K562 (cell line): Measurements from ENCODE around the gene LXN. TPM values are rescaled to one million over a fixed set of nuclear protein-coding genes. Genes with fewer than 3 reads are reported as not detected.

ENCODE experiments used
- BDP1 ChIP-seq: IDR thresholded peaks from 3 replicates; pipeline ENCODE4 v1.6.1; 2011; ENCODE audit not compliant: insufficient read length, insufficient read depth
- CCAR2 ChIP-seq: fragments of 200-400 bp; formaldehyde crosslinking; IDR thresholded peaks from 2 replicates; pipeline ENCODE4 v1.6.1; 2017; ENCODE audit warnings: mild to moderate bottlenecking, low read depth, low read length
- ESRRB ChIP-seq: fragments of 250-450 bp; sonication (Bioruptor Pico); IDR thresholded peaks from 2 replicates; pipeline ENCODE4 v1.5.0; 2020; ENCODE audit warnings: mild to moderate bottlenecking, moderate library complexity, borderline replicate concordance
- ETV1 ChIP-seq: fragments of 450-650 bp; conservative IDR thresholded peaks from 2 replicates; pipeline ENCODE4 v1.6.1; 2016; ENCODE audit warnings: missing genetic modification characterization, control low read depth, low read depth, missing compliant biosample characterization
- HDAC2 ChIP-seq: fragments of 450-650 bp; IDR thresholded peaks from 2 replicates; pipeline ENCODE4 v1.6.1; 2016; ENCODE audit warnings: mild to moderate bottlenecking
- NR2C2 ChIP-seq, 2 experiments: fragments of 200-800 bp in 1 of 2; sonication (Bioruptor generic) in 1 of 2; sonication (generic) in 1 of 2; formaldehyde crosslinking in 1 of 2; IDR thresholded peaks; 2 replicates each; pipeline versions ENCODE4 v1.6.1 to v1.8.0; 2016 to 2022; ENCODE audit warnings: mild to moderate bottlenecking in 1 of 2, missing compliant biosample characterization in 1 of 2, missing genetic modification characterization in 1 of 2, missing genetic modification reagents in 1 of 2
- POLR2AphosphoS2 ChIP-seq: IDR thresholded peaks from 2 replicates; pipeline ENCODE4 v1.6.1; 2012; ENCODE audit warnings: low read length, improper control_type of control experiment
- POLR2AphosphoS5 ChIP-seq: IDR thresholded peaks from 2 replicates; pipeline ENCODE4 v1.6.1; 2011; ENCODE audit warnings: mild to moderate bottlenecking, low read depth, low read length, moderate library complexity; ENCODE audit not compliant: control insufficient read depth, insufficient read depth
- SOX6 ChIP-seq: fragments of 450-650 bp; IDR thresholded peaks from 2 replicates; pipeline ENCODE4 v1.6.1; 2014; ENCODE audit warnings: mild to moderate bottlenecking
- TSC22D4 ChIP-seq: fragments of 450-650 bp; IDR thresholded peaks from 2 replicates; pipeline ENCODE4 v1.6.1; 2016; ENCODE audit warnings: missing genetic modification characterization, missing biosample characterization, control low read depth
- YY1 ChIP-seq, 3 experiments: IDR thresholded peaks; 2 replicates each; pipeline ENCODE4 v1.6.1; 2011; ENCODE audit warnings: low read length in 2 of 3, mild to moderate bottlenecking in 2 of 3, moderate library complexity in 2 of 3, borderline replicate concordance in 1 of 3, control low read depth in 1 of 3, low read depth in 1 of 3; ENCODE audit not compliant: insufficient read depth in 3 of 3, insufficient replicate concordance in 2 of 3, control insufficient read depth in 1 of 3, insufficient read length in 1 of 3; ENCODE audit errors: extremely low read depth in 1 of 3
- polyA plus RNA-seq, 8 experiments: library from polyadenylated mRNA; depleted of rRNA in 4 of 8; stranded (reverse) in 5 of 8; unstranded in 3 of 8; fragments of >200 nt; fragmentation: Nextera tagmentation in 2 of 8; fragmentation: Illumina TruSeq in 1 of 8; extraction: Ambion mirVana in 2 of 8; extraction: Trizol in 1 of 8; gene quantifications; 2 replicates each; pipeline versions ENCODE4 v1.2.1 to v1.2.3, GENCODE V29; 2011 to 2014; ENCODE audit warnings: inconsistent platforms in 1 of 8, missing spikeins in 1 of 8
- total RNA-seq, 7 experiments: library from RNA; depleted of rRNA in 6 of 7; stranded (reverse); fragments of >200 nt in 6 of 7; fragmentation: Illumina TruSeq in 2 of 7; extraction: Trizol in 2 of 7; gene quantifications; 2 replicates each; pipeline versions ENCODE4 v1.2.1 to v1.2.3, GENCODE V29; 2011 to 2021; ENCODE audit warnings: low replicate concordance in 1 of 7
- TF ChIP-seq, protein P1 (sequence below): fragments of 450-650 bp; IDR thresholded peaks from 2 replicates; pipeline ENCODE4 v1.6.1; 2018; ENCODE audit not compliant: partially characterized antibody
- TF ChIP-seq, protein P2 (sequence below): fragments of 450-650 bp; formaldehyde crosslinking; IDR thresholded peaks from 2 replicates; pipeline ENCODE4 v1.4.0; 2020; ENCODE audit warnings: mild to moderate bottlenecking, moderate library complexity
- TF ChIP-seq, protein P3 (sequence below): sonication (generic); formaldehyde crosslinking; IDR thresholded peaks from 2 replicates; pipeline ENCODE4 v1.8.0; 2022; ENCODE audit warnings: mild to moderate bottlenecking, missing genetic modification reagents
- TF ChIP-seq, protein P4 (sequence below): fragments of 200-800 bp; sonication (Bioruptor generic); IDR thresholded peaks from 2 replicates; pipeline ENCODE4 v1.6.1; 2017; ENCODE audit warnings: missing genetic modification characterization, missing compliant biosample characterization
- TF ChIP-seq, protein P5 (sequence below): fragments of 450-650 bp; IDR thresholded peaks from 2 replicates; pipeline ENCODE4 v1.7.0; 2016; ENCODE audit warnings: borderline replicate concordance

Gene LXN
- total and polyA plus RNA-seq, 9 of the 15 experiments (the other 6 are each of a cell fraction or from before 2014, with no cell fraction given) = 0.08 to 0.13 TPM; not detected in 7

DNA sequence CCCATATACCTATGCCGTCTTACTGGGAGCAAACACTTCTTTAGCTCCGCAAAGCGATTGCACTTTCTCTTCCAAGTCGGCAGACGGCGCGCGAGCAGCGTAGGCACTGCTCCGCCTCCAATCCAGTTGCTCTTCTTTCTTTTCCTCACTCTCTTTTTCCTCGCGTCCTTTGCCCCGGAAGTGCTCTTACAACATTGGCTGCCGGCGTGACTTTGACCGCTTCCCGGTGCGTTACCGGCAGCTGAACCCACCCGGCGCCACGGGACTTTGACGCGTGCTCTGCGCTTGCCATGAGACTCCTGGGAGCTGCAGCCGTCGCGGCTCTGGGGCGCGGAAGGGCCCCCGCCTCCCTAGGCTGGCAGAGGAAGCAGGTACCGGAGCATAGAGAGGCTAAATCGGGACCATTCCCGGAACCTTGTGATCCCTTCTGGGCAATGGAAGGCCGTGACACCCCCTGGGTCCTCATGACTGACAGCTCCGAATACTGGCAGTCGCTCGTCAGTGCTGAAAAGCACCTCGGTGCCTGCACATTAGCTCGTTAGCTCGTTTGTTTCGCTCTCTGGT lies 28.0 kb downstream of the LXN start, which contains the start of gene GFM1 (continued):
- TF ChIP-seq, protein P1, sequence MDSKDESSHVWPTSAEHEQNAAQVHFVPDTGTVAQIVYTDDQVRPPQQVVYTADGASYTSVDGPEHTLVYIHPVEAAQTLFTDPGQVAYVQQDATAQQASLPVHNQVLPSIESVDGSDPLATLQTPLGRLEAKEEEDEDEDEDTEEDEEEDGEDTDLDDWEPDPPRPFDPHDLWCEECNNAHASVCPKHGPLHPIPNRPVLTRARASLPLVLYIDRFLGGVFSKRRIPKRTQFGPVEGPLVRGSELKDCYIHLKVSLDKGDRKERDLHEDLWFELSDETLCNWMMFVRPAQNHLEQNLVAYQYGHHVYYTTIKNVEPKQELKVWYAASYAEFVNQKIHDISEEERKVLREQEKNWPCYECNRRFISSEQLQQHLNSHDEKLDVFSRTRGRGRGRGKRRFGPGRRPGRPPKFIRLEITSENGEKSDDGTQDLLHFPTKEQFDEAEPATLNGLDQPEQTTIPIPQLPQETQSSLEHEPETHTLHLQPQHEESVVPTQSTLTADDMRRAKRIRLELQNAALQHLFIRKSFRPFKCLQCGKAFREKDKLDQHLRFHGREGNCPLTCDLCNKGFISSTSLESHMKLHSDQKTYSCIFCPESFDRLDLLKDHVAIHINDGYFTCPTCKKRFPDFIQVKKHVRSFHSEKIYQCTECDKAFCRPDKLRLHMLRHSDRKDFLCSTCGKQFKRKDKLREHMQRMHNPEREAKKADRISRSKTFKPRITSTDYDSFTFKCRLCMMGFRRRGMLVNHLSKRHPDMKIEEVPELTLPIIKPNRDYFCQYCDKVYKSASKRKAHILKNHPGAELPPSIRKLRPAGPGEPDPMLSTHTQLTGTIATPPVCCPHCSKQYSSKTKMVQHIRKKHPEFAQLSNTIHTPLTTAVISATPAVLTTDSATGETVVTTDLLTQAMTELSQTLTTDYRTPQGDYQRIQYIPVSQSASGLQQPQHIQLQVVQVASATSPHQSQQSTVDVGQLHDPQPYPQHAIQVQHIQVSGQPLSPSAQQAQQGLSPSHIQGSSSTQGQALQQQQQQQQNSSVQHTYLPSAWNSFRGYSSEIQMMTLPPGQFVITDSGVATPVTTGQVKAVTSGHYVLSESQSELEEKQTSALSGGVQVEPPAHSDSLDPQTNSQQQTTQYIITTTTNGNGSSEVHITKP = peak; percentile 32
- TF ChIP-seq CCAR2 (no peak), HDAC2 (peak; percentile 93), BDP1 (no peak), POLR2AphosphoS5 (peak; percentile 89), ESRRB (CRISPR knock-in tag) (no peak), SOX6 (0 out of 2 replicates have a peak, but pooled peaks have one; percentile 35), YY1 (IDR thresholded peaks at IDR 0.05; ENCODE audit: borderline replicate concordance in 1 of 3, control insufficient read depth in 1 of 3, extremely low read depth in 1 of 3, insufficient read depth in 3 of 3, insufficient read length in 1 of 3, insufficient replicate concordance in 2 of 3, low read depth in 1 of 3, low read length in 2 of 3) (peak in 2 of 3 experiments; percentile 50 to 61), POLR2AphosphoS2 (no peak), ETV1 (tag) (no peak), NR2C2 (CRISPR knock-in tag; IDR thresholded peaks at IDR 0.05) (peak; percentile 100), NR2C2 (tag; IDR thresholded peaks at IDR 0.05) (peak; percentile 100), TSC22D4 (tag) (no peak)
- TF ChIP-seq, protein P2, sequence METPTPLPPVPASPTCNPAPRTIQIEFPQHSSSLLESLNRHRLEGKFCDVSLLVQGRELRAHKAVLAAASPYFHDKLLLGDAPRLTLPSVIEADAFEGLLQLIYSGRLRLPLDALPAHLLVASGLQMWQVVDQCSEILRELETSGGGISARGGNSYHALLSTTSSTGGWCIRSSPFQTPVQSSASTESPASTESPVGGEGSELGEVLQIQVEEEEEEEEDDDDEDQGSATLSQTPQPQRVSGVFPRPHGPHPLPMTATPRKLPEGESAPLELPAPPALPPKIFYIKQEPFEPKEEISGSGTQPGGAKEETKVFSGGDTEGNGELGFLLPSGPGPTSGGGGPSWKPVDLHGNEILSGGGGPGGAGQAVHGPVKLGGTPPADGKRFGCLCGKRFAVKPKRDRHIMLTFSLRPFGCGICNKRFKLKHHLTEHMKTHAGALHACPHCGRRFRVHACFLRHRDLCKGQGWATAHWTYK (CRISPR knock-in tag) = 0 out of 2 replicates have a peak, but pooled peaks have one; percentile 45
- TF ChIP-seq, protein P3, sequence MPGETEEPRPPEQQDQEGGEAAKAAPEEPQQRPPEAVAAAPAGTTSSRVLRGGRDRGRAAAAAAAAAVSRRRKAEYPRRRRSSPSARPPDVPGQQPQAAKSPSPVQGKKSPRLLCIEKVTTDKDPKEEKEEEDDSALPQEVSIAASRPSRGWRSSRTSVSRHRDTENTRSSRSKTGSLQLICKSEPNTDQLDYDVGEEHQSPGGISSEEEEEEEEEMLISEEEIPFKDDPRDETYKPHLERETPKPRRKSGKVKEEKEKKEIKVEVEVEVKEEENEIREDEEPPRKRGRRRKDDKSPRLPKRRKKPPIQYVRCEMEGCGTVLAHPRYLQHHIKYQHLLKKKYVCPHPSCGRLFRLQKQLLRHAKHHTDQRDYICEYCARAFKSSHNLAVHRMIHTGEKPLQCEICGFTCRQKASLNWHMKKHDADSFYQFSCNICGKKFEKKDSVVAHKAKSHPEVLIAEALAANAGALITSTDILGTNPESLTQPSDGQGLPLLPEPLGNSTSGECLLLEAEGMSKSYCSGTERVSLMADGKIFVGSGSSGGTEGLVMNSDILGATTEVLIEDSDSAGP = no peak
- TF ChIP-seq, protein P4, sequence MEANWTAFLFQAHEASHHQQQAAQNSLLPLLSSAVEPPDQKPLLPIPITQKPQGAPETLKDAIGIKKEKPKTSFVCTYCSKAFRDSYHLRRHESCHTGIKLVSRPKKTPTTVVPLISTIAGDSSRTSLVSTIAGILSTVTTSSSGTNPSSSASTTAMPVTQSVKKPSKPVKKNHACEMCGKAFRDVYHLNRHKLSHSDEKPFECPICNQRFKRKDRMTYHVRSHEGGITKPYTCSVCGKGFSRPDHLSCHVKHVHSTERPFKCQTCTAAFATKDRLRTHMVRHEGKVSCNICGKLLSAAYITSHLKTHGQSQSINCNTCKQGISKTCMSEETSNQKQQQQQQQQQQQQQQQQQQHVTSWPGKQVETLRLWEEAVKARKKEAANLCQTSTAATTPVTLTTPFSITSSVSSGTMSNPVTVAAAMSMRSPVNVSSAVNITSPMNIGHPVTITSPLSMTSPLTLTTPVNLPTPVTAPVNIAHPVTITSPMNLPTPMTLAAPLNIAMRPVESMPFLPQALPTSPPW (CRISPR knock-in tag) = 0 out of 2 replicates have a peak, but pooled peaks have one; percentile 9
- TF ChIP-seq, protein P5, sequence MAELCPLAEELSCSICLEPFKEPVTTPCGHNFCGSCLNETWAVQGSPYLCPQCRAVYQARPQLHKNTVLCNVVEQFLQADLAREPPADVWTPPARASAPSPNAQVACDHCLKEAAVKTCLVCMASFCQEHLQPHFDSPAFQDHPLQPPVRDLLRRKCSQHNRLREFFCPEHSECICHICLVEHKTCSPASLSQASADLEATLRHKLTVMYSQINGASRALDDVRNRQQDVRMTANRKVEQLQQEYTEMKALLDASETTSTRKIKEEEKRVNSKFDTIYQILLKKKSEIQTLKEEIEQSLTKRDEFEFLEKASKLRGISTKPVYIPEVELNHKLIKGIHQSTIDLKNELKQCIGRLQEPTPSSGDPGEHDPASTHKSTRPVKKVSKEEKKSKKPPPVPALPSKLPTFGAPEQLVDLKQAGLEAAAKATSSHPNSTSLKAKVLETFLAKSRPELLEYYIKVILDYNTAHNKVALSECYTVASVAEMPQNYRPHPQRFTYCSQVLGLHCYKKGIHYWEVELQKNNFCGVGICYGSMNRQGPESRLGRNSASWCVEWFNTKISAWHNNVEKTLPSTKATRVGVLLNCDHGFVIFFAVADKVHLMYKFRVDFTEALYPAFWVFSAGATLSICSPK = no peak
